ENCODE results near the gene BARX2. TPM values are rescaled to one million over a fixed set of nuclear protein-coding genes. Genes with fewer than 3 reads are reported as not detected.
"Not testable (repeated sequence)": the region's sequence is repeated elsewhere in the genome, so short reads cannot be mapped to it uniquely, and the experiment has no call there.

Gene BARX2
- not detected in 2 replicates for total RNA-seq
- not detected for polyA plus RNA-seq (2012)

- no peak for DNase-seq (ENCODE audit: low read depth)
Observed at GRCh38 chr11:129375751-129376657, at the start of gene BARX2. BARX2 (plus strand) TSS chr11:129375848; CDS start chr11:129376036, 188 bp downstream.

- DNase-seq (ENCODE audit: low read depth): no peak
Observed at GRCh38 chr11:129326921-129327320, 48.7 kb upstream of the BARX2 start.

GRCh38 chr11:129327708-129328107 lies 47.9 kb upstream of the BARX2 start:
- DNase-seq (ENCODE audit: low read depth): not testable (repeated sequence)

GRCh38 chr11:129328756-129329155 lies 46.9 kb upstream of the BARX2 start:
- DNase-seq (ENCODE audit: low read depth): no peak

- DNase-seq (ENCODE audit: low read depth): peak; percentile 19
Observed at GRCh38 chr11:129331217-129331616, 44.4 kb upstream of the BARX2 start.

GRCh38 chr11:129331871-129332274 lies 43.8 kb upstream of the BARX2 start:
- peak; percentile 88 for DNase-seq (ENCODE audit: low read depth)

- peak; percentile 9 for DNase-seq (ENCODE audit: low read depth)
Observed at GRCh38 chr11:129333873-129334272, 41.8 kb upstream of the BARX2 start.

GRCh38 chr11:129344301-129344940 lies 31.2 kb upstream of the BARX2 start:
- not testable (repeated sequence) for DNase-seq (ENCODE audit: low read depth)

- no peak for DNase-seq (ENCODE audit: low read depth)
Observed at GRCh38 chr11:129346916-129347315, 28.7 kb upstream of the BARX2 start.

- DNase-seq (ENCODE audit: low read depth): no peak
Observed at GRCh38 chr11:129348813-129349212, 26.8 kb upstream of the BARX2 start.

GRCh38 chr11:129352676-129353075 lies 23.0 kb upstream of the BARX2 start:
- DNase-seq (ENCODE audit: low read depth): peak; percentile 53

GRCh38 chr11:129354691-129355090 lies 21.0 kb upstream of the BARX2 start:
- DNase-seq (ENCODE audit: low read depth): peak; percentile 37

- no peak for DNase-seq (ENCODE audit: low read depth)
Observed at GRCh38 chr11:129359748-129360147, 15.9 kb upstream of the BARX2 start.

GRCh38 chr11:129364143-129364654 lies 11.4 kb upstream of the BARX2 start:
- DNase-seq (ENCODE audit: low read depth): peak; percentile 90

- DNase-seq (ENCODE audit: low read depth): no peak
Observed at GRCh38 chr11:129365816-129366215, 9.8 kb upstream of the BARX2 start.

- DNase-seq (ENCODE audit: low read depth): no peak
Observed at GRCh38 chr11:129366737-129367597, 8.7 kb upstream of the BARX2 start.

- no peak for DNase-seq (ENCODE audit: low read depth)
Observed at GRCh38 chr11:129368889-129369672, 6.6 kb upstream of the BARX2 start.

GRCh38 chr11:129370715-129371114 lies 4.9 kb upstream of the BARX2 start:
- DNase-seq (ENCODE audit: low read depth): no peak

- DNase-seq (ENCODE audit: low read depth): no peak
Observed at GRCh38 chr11:129372609-129373488, 2.8 kb upstream of the BARX2 start.

Data from myocyte (in vitro differentiated cells).